ENCODE results near the gene SLC4A5.

DNA sequence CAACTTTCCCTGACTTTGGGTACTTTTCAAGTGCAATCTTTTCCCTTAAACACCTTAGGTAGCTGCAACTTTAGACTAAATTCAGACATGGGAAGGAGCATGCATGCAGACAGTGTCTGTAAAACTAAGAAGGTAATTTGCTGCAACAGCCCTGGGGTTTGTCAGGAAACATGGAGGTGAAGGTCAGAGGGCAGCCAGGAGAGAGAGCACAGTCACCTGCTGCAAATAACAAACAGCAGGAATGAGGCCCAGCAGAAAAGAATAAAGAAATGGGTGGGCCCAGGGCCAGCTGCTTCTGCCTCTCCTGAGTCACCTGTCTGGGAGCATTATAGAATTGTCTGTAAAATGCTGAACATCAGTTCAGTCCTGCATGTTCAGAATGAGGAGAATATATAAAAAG, 109.6 kb downstream of the SLC4A5 start:
- no peak for TF ChIP-seq EZH2phosphoT487 (IDR thresholded peaks at IDR 0.05; ENCODE audit: borderline replicate concordance, low read length)
- TF ChIP-seq, protein P1, sequence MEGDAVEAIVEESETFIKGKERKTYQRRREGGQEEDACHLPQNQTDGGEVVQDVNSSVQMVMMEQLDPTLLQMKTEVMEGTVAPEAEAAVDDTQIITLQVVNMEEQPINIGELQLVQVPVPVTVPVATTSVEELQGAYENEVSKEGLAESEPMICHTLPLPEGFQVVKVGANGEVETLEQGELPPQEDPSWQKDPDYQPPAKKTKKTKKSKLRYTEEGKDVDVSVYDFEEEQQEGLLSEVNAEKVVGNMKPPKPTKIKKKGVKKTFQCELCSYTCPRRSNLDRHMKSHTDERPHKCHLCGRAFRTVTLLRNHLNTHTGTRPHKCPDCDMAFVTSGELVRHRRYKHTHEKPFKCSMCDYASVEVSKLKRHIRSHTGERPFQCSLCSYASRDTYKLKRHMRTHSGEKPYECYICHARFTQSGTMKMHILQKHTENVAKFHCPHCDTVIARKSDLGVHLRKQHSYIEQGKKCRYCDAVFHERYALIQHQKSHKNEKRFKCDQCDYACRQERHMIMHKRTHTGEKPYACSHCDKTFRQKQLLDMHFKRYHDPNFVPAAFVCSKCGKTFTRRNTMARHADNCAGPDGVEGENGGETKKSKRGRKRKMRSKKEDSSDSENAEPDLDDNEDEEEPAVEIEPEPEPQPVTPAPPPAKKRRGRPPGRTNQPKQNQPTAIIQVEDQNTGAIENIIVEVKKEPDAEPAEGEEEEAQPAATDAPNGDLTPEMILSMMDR (IDR thresholded peaks at IDR 0.05; ENCODE audit: low read depth, low read length, poor library complexity, severe bottlenecking) = no peak

Measured in DOHH2 (cell line).